HG03095 (cell line): ENCODE results near the gene BANP.

Experiments used
- ATAC-seq: cut with Tn5 transposase; IDR thresholded peaks from one replicate; pipeline ENCODE4 v1.9.1; 2021; ENCODE audit warnings: moderate library complexity; ENCODE audit not compliant: unreplicated experiment

BANP gene

DNA sequence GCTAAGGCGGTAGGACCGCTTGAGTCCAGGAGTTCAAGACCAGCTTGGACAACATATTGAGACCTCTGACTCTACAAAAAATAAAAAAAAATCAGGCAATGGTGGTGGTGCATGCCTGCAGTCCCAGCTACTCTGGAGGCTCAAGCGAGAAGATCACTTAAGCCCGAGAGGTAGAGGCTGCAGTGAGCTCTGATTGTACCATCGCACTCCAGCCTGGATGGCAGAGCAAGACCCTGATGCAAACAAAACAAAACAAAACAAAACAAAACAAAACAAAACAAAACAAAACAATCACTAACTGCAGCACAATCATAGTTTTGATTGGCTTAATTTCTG lies 2.5 kb upstream of the BANP start:
- no peak for ATAC-seq

DNA sequence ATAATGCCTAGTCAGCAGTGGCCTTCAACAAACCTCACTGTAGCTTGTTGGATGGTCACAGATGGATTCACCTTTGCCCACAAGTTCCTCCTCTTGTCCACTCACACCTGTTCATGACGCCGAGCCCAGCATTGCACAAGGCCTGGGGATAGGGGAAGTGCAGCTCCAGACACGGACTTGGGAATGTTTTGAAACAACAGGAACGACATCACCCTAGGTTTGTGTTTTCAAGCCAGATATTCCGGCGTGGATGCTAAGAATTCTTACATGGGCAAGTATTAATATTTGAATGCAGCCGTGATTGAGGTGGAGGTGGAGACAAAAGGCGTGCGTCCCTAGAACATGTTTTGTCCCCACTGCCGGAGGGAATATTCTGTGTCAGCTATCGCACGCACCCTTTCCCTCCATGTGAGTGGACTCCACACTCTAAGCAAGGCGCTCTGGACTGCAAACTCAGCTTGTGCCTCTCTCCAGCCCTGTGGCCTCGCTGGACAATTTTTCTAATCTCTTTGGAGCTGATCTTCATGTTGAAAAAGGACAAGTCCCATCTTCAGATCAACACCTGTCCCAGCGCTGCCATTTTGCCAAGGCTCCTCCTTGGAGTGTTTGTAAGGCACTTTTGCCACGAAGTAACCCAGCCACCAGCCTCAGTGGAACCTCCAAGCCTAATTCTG lies 2.0 kb upstream of the BANP start:
- ATAC-seq: no peak

DNA sequence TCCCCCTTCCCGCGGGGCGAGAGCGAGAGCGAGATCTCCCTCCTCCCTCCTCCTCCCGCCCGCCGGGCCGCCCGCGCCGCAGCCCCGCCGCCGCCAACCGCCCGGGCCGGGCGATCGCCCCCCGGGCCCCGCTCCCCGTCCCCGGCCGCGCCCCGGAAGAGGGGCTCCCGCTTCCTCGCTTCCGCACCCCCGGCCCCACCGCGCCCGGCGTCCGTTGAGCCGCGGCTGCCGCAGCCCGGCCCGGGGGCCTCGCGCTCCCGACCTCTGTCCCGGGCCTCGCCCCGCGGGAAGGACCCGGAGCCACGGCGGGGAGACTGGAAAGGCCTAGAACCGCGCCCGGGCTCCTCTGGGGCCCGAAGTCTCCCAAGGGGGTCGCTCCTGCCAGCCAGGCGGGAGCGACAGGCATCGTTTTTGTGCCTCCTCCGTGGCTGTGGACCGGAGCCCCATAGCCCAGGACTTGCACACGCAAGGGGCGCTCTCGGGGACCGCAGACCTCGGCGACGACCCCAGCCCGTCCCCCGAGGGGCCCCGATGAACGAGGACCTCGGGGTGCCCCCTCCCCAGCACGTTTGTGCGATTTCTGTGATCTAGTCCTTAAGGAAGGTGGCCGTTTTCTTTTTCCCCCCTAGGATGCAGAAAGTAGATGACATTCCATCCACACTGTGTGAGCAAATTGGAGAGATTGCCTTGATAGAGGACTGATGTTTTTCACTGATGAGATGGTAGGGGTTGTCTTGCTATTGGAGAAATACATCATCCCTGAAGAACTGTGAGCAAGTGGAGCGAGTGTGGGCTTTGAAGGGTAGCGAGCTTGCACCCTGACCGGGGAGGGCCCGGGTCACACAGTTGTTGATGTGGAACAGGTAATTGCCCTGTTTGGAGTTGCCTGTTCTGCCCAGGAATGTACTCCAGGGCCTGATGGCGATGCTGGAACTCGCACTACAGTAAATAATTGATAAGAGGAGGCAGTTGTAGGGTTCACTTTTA lies 611 bp downstream of the BANP start:
- peak; percentile 7 for ATAC-seq

DNA sequence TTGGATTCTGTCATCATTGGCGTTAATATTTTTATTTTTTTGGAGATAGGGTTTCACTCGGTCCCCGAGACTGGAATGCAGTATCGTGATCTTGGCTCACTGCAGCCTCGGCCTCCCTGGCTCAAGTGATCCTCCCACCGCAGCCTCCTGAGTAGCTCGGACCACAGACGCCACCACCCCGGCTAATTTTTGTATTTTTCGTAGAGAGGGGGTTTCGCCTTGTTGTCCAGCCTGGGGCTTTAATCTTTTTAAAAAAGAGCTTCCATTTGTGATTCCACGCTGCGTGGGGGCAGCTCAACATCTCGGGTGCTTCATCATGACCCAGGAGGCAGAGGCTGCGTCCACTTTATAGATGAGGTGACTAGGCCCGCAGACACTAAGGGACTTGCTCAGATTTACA lies 1.5 kb downstream of the BANP start:
- no peak for ATAC-seq

DNA sequence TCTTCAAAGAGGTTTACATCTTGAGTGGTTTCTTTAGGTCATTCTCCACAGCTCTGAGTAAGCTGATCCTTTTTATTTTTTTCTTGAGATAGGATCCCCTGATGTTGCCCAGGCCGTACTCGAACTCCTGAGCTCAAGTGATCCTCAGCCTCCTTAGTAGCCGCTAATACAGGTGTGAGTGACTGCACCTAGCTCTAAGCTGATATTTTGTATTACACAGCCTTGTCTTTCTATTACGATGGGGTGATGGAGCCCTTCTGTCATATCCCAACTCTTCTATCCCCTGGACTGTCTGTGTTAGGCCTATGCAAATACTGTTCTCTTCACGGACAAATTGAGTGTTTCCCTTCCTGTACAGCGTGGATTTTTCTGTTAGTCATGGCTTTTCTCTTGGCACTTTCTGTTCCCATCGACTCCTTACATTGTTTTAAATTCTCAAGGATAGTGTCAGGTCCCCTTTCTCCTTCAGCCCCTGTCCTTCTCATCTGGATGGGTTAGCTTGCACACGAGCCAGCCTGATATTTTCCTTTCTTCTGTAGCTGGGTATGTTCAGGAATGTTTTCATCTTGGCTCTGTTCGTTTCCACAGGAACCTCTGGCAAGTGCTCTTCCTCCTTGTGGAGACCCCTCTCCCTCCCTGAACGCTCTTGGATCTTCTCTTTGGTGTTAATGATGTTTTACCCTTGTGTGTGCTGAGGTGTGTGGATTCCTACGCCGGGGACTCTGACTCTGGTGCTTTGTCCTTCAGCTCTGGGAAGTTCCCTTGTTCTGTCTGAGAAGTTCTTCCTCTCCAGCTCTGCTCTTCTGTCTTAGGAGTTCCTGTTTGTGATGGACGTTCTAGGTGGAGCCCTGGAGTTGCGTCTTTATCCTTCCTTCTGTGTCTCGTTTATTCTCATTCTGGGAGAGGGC lies 2.3 kb downstream of the BANP start:
- no peak for ATAC-seq

DNA sequence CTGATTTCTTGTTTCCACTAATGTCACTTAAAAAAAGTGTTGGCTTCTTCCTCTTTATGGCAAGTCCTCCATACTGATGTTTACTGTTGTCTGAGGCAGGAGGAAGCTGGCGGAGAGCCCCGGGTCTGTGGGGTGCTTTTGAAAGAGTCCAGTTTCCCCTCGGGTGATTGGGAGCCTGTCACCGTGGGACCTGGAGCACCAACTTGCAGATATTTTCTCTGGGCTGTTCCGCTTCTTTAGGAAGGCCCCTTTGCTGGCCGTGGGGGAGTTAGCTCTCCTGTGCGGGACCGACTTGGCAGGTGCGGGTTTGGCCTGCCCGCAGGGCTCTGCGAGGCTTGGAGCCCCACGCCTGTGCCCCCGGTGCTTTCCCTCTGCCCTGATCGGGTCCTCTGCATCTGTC lies 3.1 kb downstream of the BANP start:
- ATAC-seq: no peak

DNA sequence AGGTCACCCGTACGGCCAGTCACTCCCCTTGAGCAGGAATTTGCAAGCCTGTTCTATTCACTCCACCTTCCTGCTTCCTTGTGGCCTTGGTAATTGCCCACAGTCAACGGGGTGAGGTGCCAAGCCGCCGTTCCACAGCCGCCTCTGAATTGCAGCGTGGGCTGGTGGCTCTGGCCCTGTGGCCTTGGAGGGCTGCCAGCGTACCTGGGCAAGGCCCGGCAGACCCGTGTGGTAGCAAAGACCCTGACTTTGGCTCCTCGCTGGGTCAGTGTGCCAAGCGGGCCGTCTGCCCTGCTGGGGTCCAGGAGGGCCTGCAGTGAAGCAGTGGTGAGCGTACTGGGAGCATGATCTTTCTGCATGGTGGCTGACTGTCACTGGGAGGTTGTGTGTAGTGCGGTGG lies 3.6 kb downstream of the BANP start:
- no peak for ATAC-seq

DNA sequence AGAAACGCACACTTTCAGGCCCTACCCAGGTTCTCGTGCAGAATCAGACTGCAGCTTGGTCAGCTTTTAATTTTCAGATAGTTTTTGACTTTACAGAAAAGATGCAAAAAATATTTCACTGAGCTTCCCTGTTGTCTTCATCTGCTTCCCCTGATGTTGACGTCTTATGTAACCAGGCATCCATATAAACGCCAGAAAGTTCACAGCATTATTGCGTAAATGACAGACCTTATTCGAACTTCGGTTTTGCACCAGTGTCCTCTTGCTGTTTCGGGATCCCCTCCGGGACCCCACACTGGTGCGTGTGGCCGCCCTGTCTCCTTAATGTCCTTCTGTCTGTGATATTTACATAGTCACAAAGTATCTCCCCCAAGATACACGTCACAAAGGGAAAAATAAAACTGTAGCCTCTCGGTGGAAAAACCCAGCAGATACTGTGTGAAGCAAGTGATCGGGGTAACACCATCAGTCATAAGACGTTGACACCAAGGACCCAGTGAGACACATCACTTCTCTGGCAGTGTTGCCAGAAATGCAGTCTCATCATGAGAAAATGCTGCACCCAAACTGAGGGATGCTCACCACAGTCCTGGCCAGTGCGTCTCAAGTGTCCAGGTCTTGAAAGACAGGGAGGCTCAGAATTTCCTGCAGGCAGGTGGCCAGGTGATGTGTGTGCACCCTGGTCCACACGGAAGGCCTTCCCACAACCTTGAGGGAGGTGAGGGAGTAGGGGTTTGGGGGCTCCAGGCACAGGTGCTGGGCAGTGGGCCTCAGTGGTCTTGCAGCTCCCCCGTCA lies 4.3 kb downstream of the BANP start:
- ATAC-seq: no peak

DNA sequence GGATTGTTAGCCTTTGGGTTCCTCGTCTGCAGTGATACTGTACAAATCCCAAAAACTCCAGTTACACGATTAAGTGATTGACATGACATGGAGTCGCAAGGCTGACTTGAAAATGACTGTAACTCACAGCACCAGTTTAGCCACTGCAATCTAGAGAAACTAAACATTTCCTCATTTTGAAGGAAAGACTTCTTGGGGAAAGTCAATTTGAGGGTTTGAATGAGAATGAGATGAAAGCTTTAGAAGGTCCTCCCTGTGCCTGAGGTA lies 4.8 kb downstream of the BANP start:
- no peak for ATAC-seq

DNA sequence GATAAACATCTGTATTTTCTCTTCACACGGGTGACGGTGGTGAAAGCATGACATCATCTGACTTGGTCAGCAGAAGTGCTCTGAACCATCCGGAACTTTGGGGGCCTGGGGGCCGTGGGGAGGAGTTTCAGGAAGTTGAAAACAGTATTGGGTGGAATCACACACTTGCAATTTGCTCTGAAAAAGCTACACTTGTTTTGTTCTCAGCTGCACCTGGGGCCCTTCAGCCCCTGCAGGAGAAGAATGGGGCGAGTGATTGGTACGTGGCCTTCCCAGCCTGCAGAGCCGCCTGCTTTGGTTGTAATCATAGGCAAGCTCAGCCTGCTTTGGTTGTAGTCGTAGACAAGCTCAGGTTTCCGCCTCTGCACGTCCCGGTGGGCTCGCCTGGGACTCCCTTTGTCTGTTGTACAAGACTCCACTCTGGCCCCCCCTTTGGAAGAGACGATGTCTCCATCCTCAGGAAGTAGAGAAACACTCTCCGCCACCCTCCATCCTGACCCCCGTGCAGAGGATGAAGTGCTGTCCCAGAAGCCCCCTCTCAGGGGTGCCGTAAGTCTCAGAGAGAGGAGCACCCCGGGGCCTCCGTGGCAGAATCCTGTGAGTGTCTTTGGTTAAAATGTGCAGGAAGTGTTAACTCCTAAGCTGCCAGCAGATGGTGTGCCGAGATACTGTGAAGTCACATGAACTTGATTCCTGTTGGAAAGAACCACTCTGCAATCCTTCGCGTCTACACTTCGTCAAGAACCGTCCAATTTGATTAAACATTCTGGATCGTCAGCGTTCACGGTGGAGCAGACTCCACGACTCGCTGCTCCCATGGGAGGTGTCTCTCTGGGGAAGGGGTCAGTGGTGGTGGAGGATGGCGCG lies 5.4 kb downstream of the BANP start:
- peak; percentile 44 for ATAC-seq

DNA sequence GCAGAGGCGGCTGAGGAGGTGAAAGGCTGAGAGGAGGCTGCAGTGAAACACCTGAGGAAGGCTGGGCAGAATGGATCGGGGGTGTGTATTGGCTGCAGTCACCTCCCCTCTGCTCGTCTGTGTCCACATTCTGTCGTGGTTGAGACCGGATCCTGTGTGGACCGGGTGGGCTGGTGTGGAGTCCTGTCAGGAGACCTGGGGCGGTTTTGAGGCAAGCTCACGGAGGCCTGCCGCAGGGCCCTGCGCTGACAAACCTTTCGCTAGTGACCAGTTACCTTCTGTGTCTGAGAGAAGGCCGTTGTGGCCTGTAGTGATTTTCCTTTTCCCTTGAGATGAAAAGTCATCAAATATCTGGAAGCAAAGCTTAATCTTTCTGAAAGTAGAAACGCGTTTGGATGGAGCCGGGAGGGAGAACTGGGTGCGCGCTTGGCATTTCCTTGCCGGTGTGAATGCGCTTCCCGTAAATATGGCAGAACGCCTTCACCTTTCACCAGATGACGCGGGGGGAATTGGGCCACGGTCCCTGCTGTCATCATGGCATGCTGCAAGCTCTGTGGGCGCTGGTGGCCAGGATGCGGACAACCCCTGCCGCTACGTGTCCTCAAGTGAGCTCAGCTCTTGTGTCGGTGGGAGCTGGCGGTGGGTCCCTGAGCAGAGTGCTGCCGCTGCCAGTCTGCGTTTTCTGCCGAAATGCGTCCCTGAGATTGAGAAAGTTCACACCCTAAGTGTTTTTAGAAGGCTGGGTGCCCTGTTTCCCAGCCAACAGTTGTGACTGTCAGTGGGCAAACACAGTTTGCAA lies 6.3 kb downstream of the BANP start:
- no peak for ATAC-seq

DNA sequence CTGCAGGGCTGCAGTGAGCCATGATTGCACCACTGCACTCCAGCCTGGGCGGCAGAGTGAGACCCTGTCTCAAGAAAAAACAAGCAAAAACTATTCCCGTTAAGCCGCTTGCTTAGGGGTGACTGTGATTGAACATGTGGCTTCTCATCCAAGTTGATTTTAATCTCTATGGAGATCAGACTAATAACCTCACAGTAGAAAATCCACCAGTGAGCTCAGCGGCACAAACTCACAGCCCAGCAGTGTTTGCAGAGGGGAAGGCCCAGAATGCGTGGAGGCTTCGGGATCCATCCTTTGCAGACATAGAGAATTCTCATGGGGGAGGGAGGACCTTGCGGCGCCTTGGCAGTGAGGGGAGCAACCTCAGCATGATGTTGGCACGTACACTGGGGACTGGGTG lies 7.4 kb downstream of the BANP start:
- no peak for ATAC-seq

DNA sequence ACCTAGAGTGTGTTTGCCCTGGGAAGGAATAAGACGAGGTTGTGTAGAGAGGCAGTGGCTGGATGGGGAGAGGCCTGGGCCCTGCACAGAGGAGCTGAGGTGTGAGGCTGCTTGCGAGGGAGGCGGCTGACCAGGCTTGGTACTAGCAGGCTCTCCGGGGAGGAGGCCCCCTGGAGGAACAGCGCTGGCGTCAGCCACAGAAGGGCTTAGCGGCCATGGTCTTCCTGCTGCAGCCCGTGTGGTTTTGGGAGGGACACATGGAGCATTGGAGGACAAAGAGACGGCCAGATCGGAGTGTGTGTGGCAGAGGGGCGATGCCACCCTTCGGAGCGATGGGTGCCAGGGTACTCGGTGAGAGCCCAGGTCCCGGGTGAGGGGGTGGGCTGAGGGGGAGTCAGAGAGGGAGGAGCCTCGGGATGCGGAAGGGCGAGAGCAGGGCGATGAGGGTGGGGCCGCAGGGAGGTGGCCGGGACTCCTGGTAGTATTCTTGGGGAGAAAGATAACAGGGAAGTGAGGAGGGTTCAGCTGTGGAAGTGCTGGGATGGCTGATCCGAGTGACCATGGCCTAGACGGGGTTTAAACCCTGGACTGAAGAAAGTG lies 8.3 kb downstream of the BANP start:
- no peak for ATAC-seq

DNA sequence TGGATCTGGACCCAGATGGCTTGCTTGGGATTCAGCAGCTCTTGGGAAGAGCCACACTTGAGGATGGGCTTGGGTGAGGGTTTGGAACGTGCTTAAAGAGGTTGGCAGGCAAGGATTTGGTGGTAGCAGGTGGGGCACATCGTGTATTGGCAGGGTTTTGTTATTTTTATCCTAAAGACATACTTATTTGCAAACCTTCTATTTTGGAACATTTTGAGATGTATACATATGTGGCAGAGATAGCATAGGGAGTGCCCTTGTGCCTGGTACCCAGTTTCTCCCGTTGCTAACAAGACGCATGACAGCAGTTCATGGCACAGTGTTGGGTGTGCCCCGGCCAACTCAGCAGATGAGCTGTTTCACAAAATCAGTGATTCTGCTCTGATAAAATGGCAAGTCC lies 9.1 kb downstream of the BANP start:
- ATAC-seq: no peak

DNA sequence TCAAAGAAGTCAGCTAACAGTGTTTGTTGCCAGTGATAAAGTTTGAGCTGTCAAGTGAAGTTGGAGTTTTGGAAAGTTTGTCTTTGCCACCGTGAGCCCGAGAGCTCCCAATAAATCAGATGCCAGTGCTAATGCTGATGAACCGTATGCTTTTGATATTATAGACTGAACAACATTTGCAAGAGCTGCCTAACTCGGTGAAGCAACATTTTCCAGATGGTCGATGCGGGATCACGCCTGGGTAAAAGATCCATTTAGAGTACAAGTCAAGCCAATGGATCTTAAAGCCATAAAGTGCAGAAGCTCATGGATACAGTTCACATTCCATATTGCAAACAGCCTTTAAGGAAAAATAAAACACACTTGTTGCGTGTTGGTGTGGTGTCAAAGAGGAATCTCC lies 9.6 kb downstream of the BANP start:
- ATAC-seq: no peak

DNA sequence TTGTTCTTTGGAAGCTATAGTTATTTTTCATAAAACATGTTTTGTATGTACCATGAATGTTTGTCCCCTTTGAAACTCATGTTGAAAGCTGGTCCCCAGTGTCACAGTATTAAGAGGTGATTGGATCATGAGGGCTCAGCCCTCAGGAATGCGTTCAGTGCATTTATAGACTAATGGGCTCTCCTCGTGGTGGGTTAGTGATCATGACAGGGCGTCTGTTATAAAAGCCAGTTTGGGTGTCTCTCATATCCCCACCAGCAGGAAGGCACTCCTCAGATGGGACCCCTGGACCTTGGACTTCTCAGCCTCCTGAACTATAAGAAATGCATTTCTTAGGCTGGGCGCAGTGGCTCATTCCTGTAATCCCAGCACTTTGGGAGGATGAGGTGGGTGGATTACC lies 10.4 kb downstream of the BANP start:
- no peak for ATAC-seq

DNA sequence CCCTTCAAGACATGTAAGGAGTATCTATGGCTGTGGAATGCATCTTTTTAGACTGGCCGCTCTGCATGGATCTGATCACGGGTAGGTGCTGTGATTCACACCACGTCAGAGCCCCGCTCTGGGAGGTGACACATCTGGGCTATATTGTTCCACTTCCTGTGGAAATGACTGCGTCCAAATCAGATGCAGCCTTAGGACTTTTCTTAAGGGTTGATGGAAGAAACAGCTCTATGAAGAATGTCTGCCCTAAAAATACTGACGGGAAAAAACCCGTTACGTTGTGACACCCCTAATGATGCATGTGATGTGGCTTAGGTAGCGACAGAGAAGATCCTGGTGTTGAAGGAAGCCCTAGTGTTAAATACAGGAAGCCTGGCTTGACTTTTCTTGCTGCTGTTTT lies 12.2 kb downstream of the BANP start:
- no peak for ATAC-seq

DNA sequence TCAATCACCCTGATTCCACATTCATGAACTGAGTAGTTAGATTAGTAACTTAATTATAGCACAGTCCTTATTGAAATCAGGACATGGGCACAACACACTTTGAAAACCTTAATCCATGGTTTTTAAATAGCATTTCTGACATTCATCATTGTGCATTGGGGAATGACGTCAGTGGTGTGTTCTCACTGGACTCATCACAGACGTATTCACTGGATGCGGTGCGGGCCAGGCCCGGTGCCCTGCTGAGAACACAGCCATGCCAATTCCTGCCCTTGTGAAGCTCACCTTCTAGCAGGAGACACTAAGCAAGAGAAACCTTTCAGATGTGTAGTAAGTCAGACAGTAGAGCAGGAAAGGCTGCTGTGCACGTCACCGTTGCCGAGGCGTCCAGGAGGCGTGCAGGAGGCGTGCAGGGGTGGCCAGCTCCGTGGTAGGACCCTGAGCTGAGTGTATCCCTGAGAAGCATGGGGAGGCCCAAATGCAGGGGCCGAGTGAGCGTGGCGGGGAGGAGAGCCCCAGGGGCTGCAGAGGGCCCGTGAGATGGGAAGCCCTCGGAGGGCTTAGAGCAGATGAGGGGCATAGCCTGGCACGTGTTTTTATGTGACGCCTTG lies 12.9 kb downstream of the BANP start:
- ATAC-seq: no peak
